Endothelial cell of hepatic sinusoid (primary cell): Measurements from ENCODE around the gene IL4.
"Not testable (repeated sequence)": the region's sequence is repeated elsewhere in the genome, so short reads cannot be mapped to it uniquely, and the experiment has no call there.

ENCODE experiments used
- in situ Hi-C: cut with HindIII; loops from 2 replicates; pipeline ENCODE4 v1.10.0; 2017; ENCODE audit warnings: low sequenced_read_pairs

IL4 gene

GRCh38 chr5:132688536-132689339 lies 14.9 kb downstream of the IL4 start:
- in situ Hi-C loops = no loop called here

GRCh38 chr5:132689513-132689912 lies 15.7 kb downstream of the IL4 start:
- in situ Hi-C loops = no loop called here

GRCh38 chr5:132690156-132690555 lies 16.4 kb downstream of the IL4 start:
- in situ Hi-C loops = no loop called here

- in situ Hi-C loops = not testable (repeated sequence)
Measured at GRCh38 chr5:132691755-132692631, 18.2 kb downstream of the IL4 start.

GRCh38 chr5:132692632-132692967 lies 18.8 kb downstream of the IL4 start:
- in situ Hi-C loops = no loop called here

- in situ Hi-C loops = no loop called here
Measured at GRCh38 chr5:132695956-132696355, 22.2 kb downstream of the IL4 start.

GRCh38 chr5:132704875-132705274 lies 31.1 kb downstream of the IL4 start:
- in situ Hi-C loops = no loop called here

- in situ Hi-C loops = no loop called here
Measured at GRCh38 chr5:132708645-132709044, 34.9 kb downstream of the IL4 start.

- in situ Hi-C loops = loop anchor here (5.0 kb wide), 1 partner anchor 58 kb away; no protein-coding TSS in a partner anchor
Measured at GRCh38 chr5:132714456-132715307, 40.9 kb downstream of the IL4 start.

GRCh38 chr5:132718544-132719312 lies 44.9 kb downstream of the IL4 start:
- in situ Hi-C loops = loop anchor here (5.0 kb wide), 1 partner anchor 54 kb away; no protein-coding TSS in a partner anchor

- in situ Hi-C loops = no loop called here
Measured at GRCh38 chr5:132725745-132726144, 52.0 kb downstream of the IL4 start.

GRCh38 chr5:132729896-132730295 lies 56.1 kb downstream of the IL4 start:
- in situ Hi-C loops = no loop called here
